Measurements from ENCODE around the gene SEC22A. TPM values are rescaled to one million over a fixed set of nuclear protein-coding genes. Genes with fewer than 3 reads are reported as not detected.

Gene SEC22A
- total RNA-seq = 44.1 TPM

GRCh38 chr3:123201557-123202427 lies at the start of gene SEC22A:
TSS of gene SEC22A (plus strand) at chr3:123201943. CDS start at chr3:123209218, 7,275 bp downstream.

Other genes starting within 250 kb of the SEC22A start
- gene SEMA5B, start 174.2 kb upstream of the SEC22A start, total RNA-seq = 28.5 TPM
- 5.0 TPM for gene PDIA5, start 134.9 kb upstream of the SEC22A start, total RNA-seq
- 39.8 TPM for gene ADCY5, start 247.1 kb downstream of the SEC22A start, total RNA-seq